Duodenal mucosa (tissue), 2 donors: ENCODE data around the gene CALR3.
"Not testable (repeated sequence)": the region's sequence is repeated elsewhere in the genome, so short reads cannot be mapped to it uniquely, and the experiment has no call there.

ENCODE experiments used
- H3K27ac ChIP-seq: one replicate; pipeline ENCODE4 v1.7.0; 2013; ENCODE audit warnings: low read depth, low read length
- H3K27me3 ChIP-seq, 2 donors: one replicate each; pipeline ENCODE4 v1.7.0; 2013; ENCODE audit warnings: low read length in 2 of 2, control low read depth in 1 of 2; ENCODE audit not compliant: insufficient read depth in 2 of 2, control insufficient read depth in 1 of 2
- H3K36me3 ChIP-seq, 2 donors: one replicate each; pipeline ENCODE4 v1.7.0; 2013; ENCODE audit warnings: low read length in 2 of 2, control low read depth in 1 of 2; ENCODE audit not compliant: insufficient read depth in 2 of 2, control insufficient read depth in 1 of 2
- H3K4me1 ChIP-seq, 2 donors: one replicate each; pipeline ENCODE4 v1.7.0; 2013; ENCODE audit warnings: low read length in 2 of 2, control low read depth in 1 of 2; ENCODE audit not compliant: insufficient read depth in 2 of 2, control insufficient read depth in 1 of 2
- H3K4me3 ChIP-seq, 2 donors: one replicate each; pipeline ENCODE4 v1.7.0; 2013; ENCODE audit warnings: low read length in 2 of 2, low read depth in 1 of 2
- H3K9ac ChIP-seq, 2 donors: one replicate each; pipeline ENCODE4 v1.7.0; 2013; ENCODE audit warnings: low read length in 2 of 2, low read depth in 1 of 2
- H3K9me3 ChIP-seq, 2 donors: one replicate each; pipeline ENCODE4 v1.7.0; 2013; ENCODE audit warnings: low read length in 2 of 2, control low read depth in 1 of 2; ENCODE audit not compliant: control insufficient read depth in 1 of 2

Gene CALR3

GRCh38 chr19:16457954-16458331 lies 38.0 kb downstream of the CALR3 start:
- H3K27me3 ChIP-seq = no peaks in the 10 kb centered on the region
- no peak overlapping the region for H3K9ac ChIP-seq
- H3K4me3 ChIP-seq = no peak overlapping the region
- H3K9me3 ChIP-seq = no peaks in the 10 kb centered on the region
- peaks cover 0 to 3% of the 10 kb centered on the region in 2 donors for H3K36me3 ChIP-seq
- no peak overlapping the region for H3K27ac ChIP-seq
- peaks cover 31 to 37% of the 10 kb centered on the region in 2 donors for H3K4me1 ChIP-seq

DNA sequence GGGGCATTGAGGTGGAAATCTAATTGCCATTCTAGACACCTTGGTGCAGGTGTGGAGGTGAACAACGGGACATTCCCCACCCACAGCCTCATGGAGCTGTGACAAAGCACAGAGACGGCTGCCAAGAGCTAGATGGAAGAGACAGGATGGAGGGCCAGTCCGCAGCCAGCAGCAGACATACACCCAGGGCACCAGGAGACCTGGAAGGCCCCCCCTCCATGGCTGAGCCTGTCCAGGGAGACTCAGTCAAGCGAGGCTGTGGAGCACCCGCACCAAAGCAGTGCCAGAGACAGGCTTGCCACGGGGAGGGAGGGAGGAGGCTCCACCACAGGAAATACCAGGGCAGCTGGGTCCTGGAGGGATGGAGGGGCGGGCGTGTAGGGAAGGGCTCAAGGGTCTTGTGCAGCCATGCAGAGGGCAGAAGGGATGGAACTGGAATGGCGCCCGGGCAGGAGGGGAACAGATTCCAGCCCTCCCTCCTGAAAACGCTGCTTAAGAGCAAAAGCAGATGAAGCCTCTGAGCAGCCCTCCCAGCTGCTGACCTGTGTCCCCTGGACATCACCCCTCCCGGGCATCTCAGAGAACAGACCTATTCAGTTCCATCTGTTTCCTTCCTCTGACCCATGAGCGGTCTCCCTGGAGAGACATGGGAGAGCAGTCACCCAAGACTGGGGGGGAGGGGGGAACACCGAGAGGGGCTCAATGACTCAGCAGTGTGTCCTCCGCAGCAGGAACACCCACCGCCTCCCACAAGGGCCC lies 38.6 kb downstream of the CALR3 start:
- Histone ChIP-seq H3K27me3 (no peaks in the 10 kb centered on the region), H3K4me1 (peaks cover 31 to 37% of the 10 kb centered on the region in 2 donors), H3K9ac (no peak overlapping the region), H3K9me3 (no peaks in the 10 kb centered on the region), H3K36me3 (no peaks in the 10 kb centered on the region), H3K27ac (no peak overlapping the region), H3K4me3 (peak overlapping the region in 1 of 2 donors; percentile 14)

GRCh38 chr19:16456652-16457194 lies 39.2 kb downstream of the CALR3 start:
- Histone ChIP-seq H3K9ac (no peak overlapping the region), H3K4me3 (no peak overlapping the region), H3K27me3 (no peaks in the 10 kb centered on the region), H3K36me3 (no peaks in the 10 kb centered on the region), H3K9me3 (no peaks in the 10 kb centered on the region), H3K4me1 (peaks cover 31 to 37% of the 10 kb centered on the region in 2 donors), H3K27ac (no peak overlapping the region)

- Histone ChIP-seq H3K9me3 (no peaks in the 10 kb centered on the region), H3K9ac (no peak overlapping the region), H3K4me3 (no peak overlapping the region), H3K27ac (no peak overlapping the region), H3K27me3 (no peaks in the 10 kb centered on the region), H3K4me1 (peaks cover 31 to 37% of the 10 kb centered on the region in 2 donors), H3K36me3 (no peaks in the 10 kb centered on the region)
Measured at GRCh38 chr19:16455489-16455888, 40.5 kb downstream of the CALR3 start.

DNA sequence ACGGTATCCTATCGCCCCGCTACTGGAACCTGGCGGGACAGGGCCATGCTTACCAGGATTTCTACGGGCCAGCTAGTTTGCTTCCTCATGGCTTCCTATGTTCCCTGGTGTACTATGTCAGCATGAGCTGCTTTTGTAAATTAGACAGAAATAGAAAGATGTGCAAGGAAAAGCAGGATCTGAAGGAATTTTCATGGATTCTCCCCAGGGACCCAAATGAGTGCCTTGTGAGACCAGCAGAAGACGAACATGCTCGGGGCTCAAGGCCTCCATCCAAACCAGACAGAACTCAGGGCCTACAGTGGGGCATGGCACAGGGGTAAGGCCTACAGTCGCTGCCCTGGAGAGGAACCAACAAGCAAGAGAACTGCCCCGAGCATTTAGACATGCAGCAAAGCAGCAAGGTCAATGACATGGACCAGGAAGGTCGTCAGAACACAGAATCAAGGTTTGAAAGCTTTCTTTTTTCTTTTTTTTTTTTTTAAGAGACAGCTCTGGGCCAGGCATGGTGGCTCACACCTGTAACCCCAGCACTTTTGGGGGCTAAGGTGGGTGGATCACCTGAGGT lies 41.5 kb downstream of the CALR3 start:
- no peak overlapping the region for H3K27ac ChIP-seq

DNA sequence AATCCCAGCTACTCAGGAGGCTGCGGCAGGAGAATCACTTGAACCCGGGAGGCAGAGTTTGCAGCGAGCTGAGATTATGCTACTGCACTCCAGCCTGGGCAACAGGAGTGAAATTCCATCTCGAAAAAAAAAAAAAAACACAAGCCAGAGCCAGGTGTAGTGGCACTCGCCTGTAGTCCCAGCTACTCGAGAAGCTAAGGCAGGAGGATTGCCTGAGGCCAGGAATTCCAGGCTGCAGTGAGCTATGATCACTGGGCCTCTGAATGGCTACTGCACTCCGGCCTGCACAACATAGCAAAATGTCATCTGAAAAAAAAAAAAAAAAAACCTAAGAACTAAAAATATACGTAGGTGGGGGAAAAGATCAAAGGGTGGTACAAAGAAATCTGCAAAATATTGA lies 43.6 kb downstream of the CALR3 start:
- Histone ChIP-seq H3K27me3 (no peaks in the 10 kb centered on the region), H3K9me3 (no peaks in the 10 kb centered on the region), H3K27ac (no peak overlapping the region), H3K36me3 (no peaks in the 10 kb centered on the region), H3K4me1 (peaks cover 8 to 12% of the 10 kb centered on the region in 2 donors), H3K9ac (no peak overlapping the region), H3K4me3 (no peak overlapping the region)

More for the DNA sequence above, 41.5 kb downstream of the CALR3 start:
- H3K9me3 ChIP-seq = no peaks in the 10 kb centered on the region
- H3K4me1 ChIP-seq = peaks cover 29 to 33% of the 10 kb centered on the region in 2 donors
- no peak overlapping the region for H3K4me3 ChIP-seq
- H3K27me3 ChIP-seq = no peaks in the 10 kb centered on the region
- H3K36me3 ChIP-seq = no peaks in the 10 kb centered on the region
- H3K9ac ChIP-seq = no peak overlapping the region

- Histone ChIP-seq H3K4me1 (peaks cover 17 to 26% of the 10 kb centered on the region in 2 donors), H3K36me3 (no peaks in the 10 kb centered on the region), H3K9me3 (no peaks in the 10 kb centered on the region), H3K27me3 (no peaks in the 10 kb centered on the region), H3K4me3 (no peak overlapping the region), H3K9ac (no peak overlapping the region), H3K27ac (no peak overlapping the region)
Measured at GRCh38 chr19:16449330-16449961, 46.5 kb downstream of the CALR3 start.

GRCh38 chr19:16448872-16449271 lies 47.1 kb downstream of the CALR3 start:
- peaks cover 17 to 22% of the 10 kb centered on the region in 2 donors for H3K4me1 ChIP-seq
- not testable (repeated sequence) for H3K27me3 ChIP-seq, H3K4me3 ChIP-seq, H3K36me3 ChIP-seq, H3K27ac ChIP-seq, H3K9ac ChIP-seq, H3K9me3 ChIP-seq

- Histone ChIP-seq H3K4me3 (no peak overlapping the region), H3K9me3 (no peaks in the 10 kb centered on the region), H3K36me3 (no peaks in the 10 kb centered on the region), H3K4me1 (peaks cover 28 to 30% of the 10 kb centered on the region in 2 donors), H3K27me3 (no peaks in the 10 kb centered on the region), H3K9ac (no peak overlapping the region), H3K27ac (no peak overlapping the region)
Measured at GRCh38 chr19:16446724-16447368, 49.1 kb downstream of the CALR3 start.
